UCSD-AML1 (cell line): ENCODE data around the gene ZNF175.

Experiments
- DNase-seq: peaks from one replicate; lab custom pipeline; 2025; ENCODE audit not compliant: unreplicated experiment; lab: John Stamatoyannopoulos, UW

ZNF175 gene

GRCh38 chr19:51587264-51588191, 16.4 kb downstream of the ZNF175 start:
- DNase-seq = no peak

- DNase-seq = no peak
These were observed 18.4 kb downstream of the ZNF175 start for GRCh38 chr19:51589511-51589910.

- no peak for DNase-seq
These were observed 19.4 kb downstream of the ZNF175 start for GRCh38 chr19:51590441-51590840.

- DNase-seq = no peak
These were observed 21.4 kb downstream of the ZNF175 start for GRCh38 chr19:51592521-51592920.

- no peak for DNase-seq
These were observed 22.2 kb downstream of the ZNF175 start for GRCh38 chr19:51593138-51593890.

GRCh38 chr19:51593969-51594773, 23.1 kb downstream of the ZNF175 start:
- peak; percentile 97 for DNase-seq

GRCh38 chr19:51594774-51595109, 23.7 kb downstream of the ZNF175 start:
- no peak for DNase-seq

GRCh38 chr19:51595190-51596175, 24.4 kb downstream of the ZNF175 start:
- DNase-seq = no peak

- no peak for DNase-seq
These were observed 27.3 kb downstream of the ZNF175 start for GRCh38 chr19:51598159-51598915.

GRCh38 chr19:51599084-51599483, 28.0 kb downstream of the ZNF175 start:
- no peak for DNase-seq

GRCh38 chr19:51600940-51601580, 30.0 kb downstream of the ZNF175 start:
- DNase-seq = no peak

GRCh38 chr19:51602189-51602854, 31.2 kb downstream of the ZNF175 start:
- no peak for DNase-seq

GRCh38 chr19:51607077-51607476, 36.0 kb downstream of the ZNF175 start:
- no peak for DNase-seq

- DNase-seq = peak; percentile 88
These were observed 37.0 kb downstream of the ZNF175 start for GRCh38 chr19:51607920-51608562.

GRCh38 chr19:51610576-51610975, 39.5 kb downstream of the ZNF175 start:
- no peak for DNase-seq

- no peak for DNase-seq
These were observed 43.7 kb downstream of the ZNF175 start for GRCh38 chr19:51614789-51615188.

GRCh38 chr19:51615991-51616390, 44.9 kb downstream of the ZNF175 start:
- DNase-seq = no peak

GRCh38 chr19:51621178-51621577, 50.1 kb downstream of the ZNF175 start:
- DNase-seq = no peak
